Stomach (tissue), 9 donors: ENCODE results near the gene ABL1. TPM values are rescaled to one million over a fixed set of nuclear protein-coding genes. Genes with fewer than 3 reads are reported as not detected.
"Not testable (repeated sequence)": the region's sequence is repeated elsewhere in the genome, so short reads cannot be mapped to it uniquely, and the experiment has no call there.

Experiments used
- DNase-seq, 2 donors: peaks; one replicate each; pipeline versions ENCODE4 v3.0.0 to v3.0.0-alpha.2; 2013 to 2019
- H3K27ac ChIP-seq, 5 donors: fragments of 200-600 bp in 4 of 5; sonication (generic) in 4 of 5; one replicate each; pipeline ENCODE4 v1.5.1; 2013 to 2019; ENCODE audit warnings: mild to moderate bottlenecking in 1 of 5, moderate library complexity in 1 of 5
- H3K27me3 ChIP-seq, 3 donors: fragments of 200-600 bp; sonication (generic); one replicate each; pipeline ENCODE4 v1.5.1; 2017 to 2019; ENCODE audit warnings: mixed run types in 1 of 3
- H3K36me3 ChIP-seq, 4 donors: fragments of 200-600 bp; sonication (generic); 1 replicate in 3 of 4; 2 replicates in 1 of 4; pipeline ENCODE4 v1.5.1; 2016 to 2019
- H3K4me1 ChIP-seq, 4 donors: fragments of 200-600 bp; sonication (generic); one replicate each; pipeline ENCODE4 v1.5.1; 2016 to 2019
- H3K4me3 ChIP-seq, 4 donors: fragments of 200-600 bp; sonication (generic) in 3 of 4; one replicate each; pipeline ENCODE4 v1.5.1; 2016 to 2019; ENCODE audit warnings: mild to moderate bottlenecking in 1 of 4
- H3K9me3 ChIP-seq, 4 donors: fragments of 200-600 bp; sonication (generic); one replicate each; pipeline ENCODE4 v1.5.1; 2016 to 2019
- CTCF ChIP-seq, 7 experiments: fragments of 450-650 bp in 4 of 7; fragments of 200-600 bp in 3 of 7; sonication (generic) in 3 of 7; IDR thresholded peaks; one replicate each; pipeline ENCODE4 v1.5.1; 2016 to 2019; ENCODE audit warnings: antibody characterized with exemption in 7 of 7, control low read depth in 2 of 7, mild to moderate bottlenecking in 1 of 7
- EP300 ChIP-seq: sonication (generic); formaldehyde crosslinking; IDR thresholded peaks from one replicate; pipeline ENCODE4 v1.6.1; 2017; ENCODE audit warnings: antibody characterized with exemption
- POLR2A ChIP-seq, 4 donors: fragments of 450-650 bp; IDR thresholded peaks; one replicate each; pipeline ENCODE4 v1.6.1; 2016; ENCODE audit warnings: antibody characterized with exemption in 4 of 4, control low read depth in 2 of 4, mild to moderate bottlenecking in 1 of 4, moderate library complexity in 1 of 4
- POLR2AphosphoS5 ChIP-seq, 3 donors: sonication (generic); formaldehyde crosslinking; IDR thresholded peaks; one replicate each; pipeline ENCODE4 v1.6.1; 2016; ENCODE audit warnings: antibody characterized with exemption in 3 of 3
- WGBS, 5 donors: extraction: QIAGEN DNeasy Blood & Tissue Kit in 3 of 5; methylation state at CpG; one replicate each; pipeline versions ENCODE4 v1.1.5 to v1.1.7; 2013 to 2018; 5-methylcytosine and 5-hydroxymethylcytosine counted together
- intact Hi-C: fragments of 100-400 bp; cut with DNase I; formaldehyde crosslinking; loops from one replicate; pipeline ENCODE4 v1.15.1; 2023; ENCODE audit warnings: low total_unique reads
- polyA plus RNA-seq, 3 donors: library from polyadenylated mRNA; stranded (reverse); fragments of 200-250 nt; gene quantifications; one replicate each; pipeline ENCODE4 v1.2.3, GENCODE V29; 2013
- total RNA-seq, 5 donors: library from RNA; depleted of rRNA; stranded (reverse); fragments of >200 nt; gene quantifications; one replicate each; pipeline versions ENCODE4 v1.1.0 to v1.2.3, GENCODE V29; 2014 to 2016
- donor health status: healthy with polysubstance abuse.
- donor health status: Bipolar disorder and iron deficiency.
- donor health status: healthy.

ABL1 gene
- total and polyA plus RNA-seq, 8 donors = 19.0 to 95.9 (median 43.8) TPM

- no peak for DNase-seq
- 62 to 72% (median 68%) methylated on average over 10 of the region's 10 CpGs for WGBS, 5 donors
- Histone ChIP-seq H3K9me3 (no peaks in the 10 kb centered on the region), H3K4me3 (peak overlapping the region in 1 of 4 donors; percentile 21), H3K36me3 (no peaks in the 10 kb centered on the region), H3K27me3 (no peaks in the 10 kb centered on the region), H3K4me1 (peaks cover 36 to 99% (median 79%) of the 10 kb centered on the region in 4 donors), H3K27ac (peak overlapping the region; percentile 70 to 92 (median 90))
- no peak for TF ChIP-seq EP300
- TF ChIP-seq POLR2A (IDR thresholded peaks at IDR 0.05) = no peak
- no peak for TF ChIP-seq CTCF (IDR thresholded peaks at IDR 0.05)
- no peak for TF ChIP-seq POLR2AphosphoS5 (IDR thresholded peaks at IDR 0.05)
- intact Hi-C loops = no loop called here
These were observed 10.2 kb downstream of the ABL1 start for GRCh38 chr9:130845254-130845653.

GRCh38 chr9:130845901-130846481, 10.9 kb downstream of the ABL1 start:
- intact Hi-C loops = no loop called here
- no peaks in the 10 kb centered on the region for H3K27me3 ChIP-seq
- H3K36me3 ChIP-seq = no peaks in the 10 kb centered on the region
- H3K4me1 ChIP-seq = peaks cover 36 to 99% (median 80%) of the 10 kb centered on the region in 4 donors
- H3K27ac ChIP-seq = peak overlapping the region; percentile 72 to 92 (median 90)
- peak overlapping the region in 2 of 4 donors; percentile 21 to 24 for H3K4me3 ChIP-seq
- no peaks in the 10 kb centered on the region for H3K9me3 ChIP-seq
- 37 to 48% (median 40%) methylated on average over 7 of the region's 7 CpGs for WGBS, 5 donors
- peak in 1 of 2 donors; percentile 87 for DNase-seq
- TF ChIP-seq CTCF (IDR thresholded peaks at IDR 0.05) (no peak), EP300 (no peak), POLR2A (IDR thresholded peaks at IDR 0.05) (no peak), POLR2AphosphoS5 (IDR thresholded peaks at IDR 0.05) (no peak)

- TF ChIP-seq CTCF (IDR thresholded peaks at IDR 0.05) (no peak), POLR2AphosphoS5 (IDR thresholded peaks at IDR 0.05) (peak in 1 of 3 donors; percentile 21), EP300 (no peak), POLR2A (IDR thresholded peaks at IDR 0.05) (no peak)
- DNase-seq = peak; percentile 46 to 72
- no peaks in the 10 kb centered on the region for H3K27me3 ChIP-seq
- peak overlapping the region; percentile 60 to 92 (median 90) for H3K27ac ChIP-seq
- intact Hi-C loops = no loop called here
- no peaks in the 10 kb centered on the region for H3K9me3 ChIP-seq
- peak overlapping the region in 2 of 4 donors; percentile 21 to 24 for H3K4me3 ChIP-seq
- peaks cover 33 to 95% (median 73%) of the 10 kb centered on the region in 4 donors for H3K4me1 ChIP-seq
- no peaks in the 10 kb centered on the region for H3K36me3 ChIP-seq
- 20 to 38% (median 29%) methylated on average over 12 of the region's 12 CpGs for WGBS, 5 donors
These were observed 11.6 kb downstream of the ABL1 start for GRCh38 chr9:130846487-130847305.

- TF ChIP-seq POLR2A (IDR thresholded peaks at IDR 0.05) (no peak), CTCF (IDR thresholded peaks at IDR 0.05) (no peak), EP300 (peak; percentile 70), POLR2AphosphoS5 (IDR thresholded peaks at IDR 0.05) (peak; percentile 16 to 88 (median 61))
- DNase-seq = peak; percentile 44 to 90
- Histone ChIP-seq H3K27ac (peak overlapping the region; percentile 51 to 92 (median 90)), H3K4me3 (no peak overlapping the region), H3K9me3 (no peaks in the 10 kb centered on the region), H3K27me3 (no peaks in the 10 kb centered on the region), H3K36me3 (no peaks in the 10 kb centered on the region), H3K4me1 (peaks cover 30 to 86% (median 65%) of the 10 kb centered on the region in 4 donors)
- WGBS, 5 donors = 46 to 60% (median 60%) methylated on average over 13 of the region's 13 CpGs
- intact Hi-C loops = no loop called here
These were observed 12.5 kb downstream of the ABL1 start for GRCh38 chr9:130847306-130848217.

- H3K27me3 ChIP-seq, H3K9me3 ChIP-seq, H3K36me3 ChIP-seq, H3K4me3 ChIP-seq, DNase-seq, intact Hi-C loops: not testable (repeated sequence)
- 95 to 100% (median 97%) methylated on average over 8 of the region's 8 CpGs for WGBS, 5 donors
- H3K27ac ChIP-seq = peak overlapping the region; percentile 51 to 92 (median 90)
- peaks cover 23 to 85% (median 61%) of the 10 kb centered on the region in 4 donors for H3K4me1 ChIP-seq
These were observed 13.5 kb downstream of the ABL1 start for GRCh38 chr9:130848514-130848913.
